ENCODE data around the gene TMEM89. TPM values are rescaled to one million over a fixed set of nuclear protein-coding genes. Genes with fewer than 3 reads are reported as not detected.

Gene TMEM89
- total and polyA plus RNA-seq, 2 of the 13 experiments (the other 11 are each of a cell fraction or from before 2014, with no cell fraction given), result 0.31 to 0.59 TPM

DNA sequence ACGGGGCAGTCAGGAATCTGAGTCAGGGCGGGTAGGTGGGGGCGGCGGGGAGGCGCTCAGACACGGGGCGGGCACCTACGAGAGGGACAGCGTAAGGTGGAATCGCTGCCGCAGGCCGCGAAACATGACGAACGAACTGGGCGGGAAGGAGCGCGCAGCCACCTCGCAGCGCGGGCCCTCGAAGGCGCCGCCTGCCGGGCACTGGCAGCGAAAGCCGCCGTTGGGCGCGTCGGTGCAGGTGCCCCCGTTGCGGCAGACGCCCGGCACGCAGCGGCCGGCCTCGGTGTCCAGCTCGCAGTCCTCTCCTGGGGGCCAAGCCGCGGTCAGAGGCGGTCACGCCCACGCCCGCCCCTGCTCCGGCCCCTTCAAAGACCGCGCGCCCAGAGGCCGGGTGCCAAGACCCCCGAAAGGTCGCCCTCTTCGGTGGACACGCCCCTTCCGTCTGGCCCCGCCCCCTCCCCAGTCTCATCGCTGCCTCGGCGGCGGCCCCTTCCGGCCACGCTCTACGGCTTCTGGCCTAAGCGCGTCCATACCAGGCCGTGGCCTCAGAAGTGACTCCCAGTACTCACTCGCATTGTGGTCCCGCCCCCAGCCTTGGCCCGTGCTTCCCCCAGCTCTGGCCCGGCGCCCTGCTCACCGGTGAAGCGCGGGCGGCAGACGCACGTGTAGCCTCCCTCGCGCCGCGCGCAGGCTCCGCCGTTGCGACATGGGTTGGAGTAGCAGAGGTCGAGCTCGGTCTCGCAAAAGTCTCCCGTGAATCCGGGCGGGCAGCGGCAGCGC is 34.7 kb upstream of the TMEM89 start (continued):
- no peak for TF ChIP-seq ZNF670 (CRISPR knock-in tag; IDR thresholded peaks at IDR 0.05; ENCODE audit: borderline replicate concordance)
- peak; percentile 53 for TF ChIP-seq HOXA3 (CRISPR knock-in tag; IDR thresholded peaks at IDR 0.05)
- TF ChIP-seq ZNF33B (CRISPR knock-in tag; IDR thresholded peaks at IDR 0.05), result no peak
- TF ChIP-seq ZNF678 (CRISPR knock-in tag; IDR thresholded peaks at IDR 0.05), result no peak
- no peak for TF ChIP-seq SRSF4 (IDR thresholded peaks at IDR 0.05; ENCODE audit: low read depth, low read length, poor library complexity, severe bottlenecking)
- TF ChIP-seq GLI4 (CRISPR knock-in tag; IDR thresholded peaks at IDR 0.05; ENCODE audit: borderline replicate concordance), result no peak
- TF ChIP-seq, protein P1, sequence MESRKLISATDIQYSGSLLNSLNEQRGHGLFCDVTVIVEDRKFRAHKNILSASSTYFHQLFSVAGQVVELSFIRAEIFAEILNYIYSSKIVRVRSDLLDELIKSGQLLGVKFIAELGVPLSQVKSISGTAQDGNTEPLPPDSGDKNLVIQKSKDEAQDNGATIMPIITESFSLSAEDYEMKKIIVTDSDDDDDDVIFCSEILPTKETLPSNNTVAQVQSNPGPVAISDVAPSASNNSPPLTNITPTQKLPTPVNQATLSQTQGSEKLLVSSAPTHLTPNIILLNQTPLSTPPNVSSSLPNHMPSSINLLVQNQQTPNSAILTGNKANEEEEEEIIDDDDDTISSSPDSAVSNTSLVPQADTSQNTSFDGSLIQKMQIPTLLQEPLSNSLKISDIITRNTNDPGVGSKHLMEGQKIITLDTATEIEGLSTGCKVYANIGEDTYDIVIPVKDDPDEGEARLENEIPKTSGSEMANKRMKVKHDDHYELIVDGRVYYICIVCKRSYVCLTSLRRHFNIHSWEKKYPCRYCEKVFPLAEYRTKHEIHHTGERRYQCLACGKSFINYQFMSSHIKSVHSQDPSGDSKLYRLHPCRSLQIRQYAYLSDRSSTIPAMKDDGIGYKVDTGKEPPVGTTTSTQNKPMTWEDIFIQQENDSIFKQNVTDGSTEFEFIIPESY (CRISPR knock-in tag; IDR thresholded peaks at IDR 0.05), result peak; percentile 78
- TF ChIP-seq, protein P2, sequence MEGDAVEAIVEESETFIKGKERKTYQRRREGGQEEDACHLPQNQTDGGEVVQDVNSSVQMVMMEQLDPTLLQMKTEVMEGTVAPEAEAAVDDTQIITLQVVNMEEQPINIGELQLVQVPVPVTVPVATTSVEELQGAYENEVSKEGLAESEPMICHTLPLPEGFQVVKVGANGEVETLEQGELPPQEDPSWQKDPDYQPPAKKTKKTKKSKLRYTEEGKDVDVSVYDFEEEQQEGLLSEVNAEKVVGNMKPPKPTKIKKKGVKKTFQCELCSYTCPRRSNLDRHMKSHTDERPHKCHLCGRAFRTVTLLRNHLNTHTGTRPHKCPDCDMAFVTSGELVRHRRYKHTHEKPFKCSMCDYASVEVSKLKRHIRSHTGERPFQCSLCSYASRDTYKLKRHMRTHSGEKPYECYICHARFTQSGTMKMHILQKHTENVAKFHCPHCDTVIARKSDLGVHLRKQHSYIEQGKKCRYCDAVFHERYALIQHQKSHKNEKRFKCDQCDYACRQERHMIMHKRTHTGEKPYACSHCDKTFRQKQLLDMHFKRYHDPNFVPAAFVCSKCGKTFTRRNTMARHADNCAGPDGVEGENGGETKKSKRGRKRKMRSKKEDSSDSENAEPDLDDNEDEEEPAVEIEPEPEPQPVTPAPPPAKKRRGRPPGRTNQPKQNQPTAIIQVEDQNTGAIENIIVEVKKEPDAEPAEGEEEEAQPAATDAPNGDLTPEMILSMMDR (CRISPR knock-in tag; IDR thresholded peaks at IDR 0.05), result peak; percentile 64
- TF ChIP-seq RFXAP (CRISPR knock-in tag; IDR thresholded peaks at IDR 0.05; ENCODE audit: borderline replicate concordance), result 0 out of 2 replicates have a peak, but pooled peaks have one; percentile 29
- TF ChIP-seq CHD2 (IDR thresholded peaks at IDR 0.05; ENCODE audit: low read depth, low read length), result no peak
- TF ChIP-seq PITX1 (CRISPR knock-in tag; IDR thresholded peaks at IDR 0.05), result no peak
- no peak for TF ChIP-seq AGO2 (optimal IDR thresholded peaks at IDR 0.05; ENCODE audit: low read depth, low read length)
- no peak for TF ChIP-seq ZNF10 (CRISPR knock-in tag; IDR thresholded peaks at IDR 0.05; ENCODE audit: borderline replicate concordance, low read depth)
- peak; percentile 58; the same call in 1 of the 2 replicates for TF ChIP-seq ZFY (CRISPR knock-in tag; IDR thresholded peaks at IDR 0.05)
- peak; percentile 69; the same call in 1 of the 2 replicates for TF ChIP-seq ETV5 (CRISPR knock-in tag; IDR thresholded peaks at IDR 0.05; ENCODE audit: borderline replicate concordance)
- peak; percentile 79 for TF ChIP-seq GABPB1 (CRISPR knock-in tag; IDR thresholded peaks at IDR 0.05)
- TF ChIP-seq ZNF775 (CRISPR knock-in tag; IDR thresholded peaks at IDR 0.05; ENCODE audit: borderline replicate concordance), result no peak
- TF ChIP-seq NFE2 (CRISPR knock-in tag; IDR thresholded peaks at IDR 0.05), result no peak
- TF ChIP-seq POLR2AphosphoS5 (IDR thresholded peaks at IDR 0.05; ENCODE audit: low read depth, low read length), result no peak
- TF ChIP-seq NKX3-1 (CRISPR knock-in tag; IDR thresholded peaks at IDR 0.05), result no peak
- 0 out of 2 replicates have a peak, but pooled peaks have one; percentile 13 for TF ChIP-seq SAFB2 (CRISPR knock-in tag; IDR thresholded peaks at IDR 0.05; ENCODE audit: borderline replicate concordance, low read depth)
- TF ChIP-seq ZNF547 (CRISPR knock-in tag; IDR thresholded peaks at IDR 0.05), result 0 out of 2 replicates have a peak, but pooled peaks have one; percentile 28
- TF ChIP-seq, protein P3, sequence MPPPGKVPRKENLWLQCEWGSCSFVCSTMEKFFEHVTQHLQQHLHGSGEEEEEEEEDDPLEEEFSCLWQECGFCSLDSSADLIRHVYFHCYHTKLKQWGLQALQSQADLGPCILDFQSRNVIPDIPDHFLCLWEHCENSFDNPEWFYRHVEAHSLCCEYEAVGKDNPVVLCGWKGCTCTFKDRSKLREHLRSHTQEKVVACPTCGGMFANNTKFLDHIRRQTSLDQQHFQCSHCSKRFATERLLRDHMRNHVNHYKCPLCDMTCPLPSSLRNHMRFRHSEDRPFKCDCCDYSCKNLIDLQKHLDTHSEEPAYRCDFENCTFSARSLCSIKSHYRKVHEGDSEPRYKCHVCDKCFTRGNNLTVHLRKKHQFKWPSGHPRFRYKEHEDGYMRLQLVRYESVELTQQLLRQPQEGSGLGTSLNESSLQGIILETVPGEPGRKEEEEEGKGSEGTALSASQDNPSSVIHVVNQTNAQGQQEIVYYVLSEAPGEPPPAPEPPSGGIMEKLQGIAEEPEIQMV (CRISPR knock-in tag; IDR thresholded peaks at IDR 0.05; ENCODE audit: low read depth), result no peak
- 0 out of 2 replicates have a peak, but pooled peaks have one; percentile 26 for TF ChIP-seq FOXC1 (CRISPR knock-in tag; IDR thresholded peaks at IDR 0.05; ENCODE audit: borderline replicate concordance)
- TF ChIP-seq ZBTB1 (CRISPR knock-in tag; IDR thresholded peaks at IDR 0.05; ENCODE audit: borderline replicate concordance), result no peak
- TF ChIP-seq MIXL1 (CRISPR knock-in tag; IDR thresholded peaks at IDR 0.05), result no peak
